Upper lobe of left lung (tissue), 4 donors: ENCODE measurements around the gene YAF2.

ENCODE experiments used
- POLR2A ChIP-seq, 4 donors: fragments of 450-650 bp; IDR thresholded peaks; one replicate each; pipeline ENCODE4 v1.5.1; 2016 to 2017; ENCODE audit warnings: antibody characterized with exemption in 4 of 4, mild to moderate bottlenecking in 2 of 4
- TF ChIP-seq, protein P1 (sequence below), 6 experiments: fragments of 450-650 bp in 4 of 6; fragments of 200-600 bp in 2 of 6; sonication (generic) in 2 of 6; IDR thresholded peaks; one replicate each; pipeline ENCODE4 v1.5.1; 2016 to 2019; ENCODE audit warnings: antibody characterized with exemption in 6 of 6

DNA sequence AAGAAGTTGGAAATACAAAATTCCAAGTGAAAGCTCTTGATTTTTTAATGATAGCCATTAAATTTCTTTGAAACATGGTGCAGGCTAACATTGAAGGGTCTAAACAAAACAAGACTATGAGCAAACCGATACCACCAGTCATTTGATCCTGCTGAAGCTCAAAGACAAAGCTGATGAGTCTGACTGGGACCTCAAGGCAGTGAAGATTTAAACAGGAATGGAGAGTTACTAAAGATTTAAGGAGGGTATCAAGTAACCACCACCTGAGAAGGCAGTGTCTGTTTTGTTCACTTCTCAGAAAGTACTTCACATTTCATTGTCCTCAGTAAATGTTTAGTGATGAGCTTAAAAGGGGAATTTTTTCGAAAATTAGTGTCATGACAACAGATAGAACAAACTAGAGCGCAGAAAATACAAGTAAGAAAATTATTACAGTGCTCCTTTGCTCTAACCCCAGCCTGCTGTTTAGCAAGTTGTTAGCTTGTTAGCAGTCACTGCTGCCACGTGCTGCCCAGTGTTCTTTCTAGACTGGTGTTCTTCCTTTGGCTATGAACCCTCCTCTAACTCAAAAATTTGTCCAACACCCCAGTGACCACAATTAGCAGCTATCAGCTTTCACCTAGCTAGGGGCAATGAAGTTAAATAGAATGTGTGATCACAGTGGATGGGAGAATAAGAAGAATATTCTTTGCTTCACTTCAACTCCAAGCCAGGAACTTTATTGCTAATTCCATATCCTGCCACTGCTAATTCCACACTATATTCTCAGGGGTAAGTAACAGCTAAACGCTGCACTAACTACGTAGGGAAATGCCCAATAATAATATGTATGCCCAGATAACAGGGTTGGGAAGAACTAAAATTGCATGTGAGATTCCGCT lies 41.1 kb downstream of the YAF2 start:
- no peak for TF ChIP-seq POLR2A (IDR thresholded peaks at IDR 0.05)
- TF ChIP-seq, protein P1, sequence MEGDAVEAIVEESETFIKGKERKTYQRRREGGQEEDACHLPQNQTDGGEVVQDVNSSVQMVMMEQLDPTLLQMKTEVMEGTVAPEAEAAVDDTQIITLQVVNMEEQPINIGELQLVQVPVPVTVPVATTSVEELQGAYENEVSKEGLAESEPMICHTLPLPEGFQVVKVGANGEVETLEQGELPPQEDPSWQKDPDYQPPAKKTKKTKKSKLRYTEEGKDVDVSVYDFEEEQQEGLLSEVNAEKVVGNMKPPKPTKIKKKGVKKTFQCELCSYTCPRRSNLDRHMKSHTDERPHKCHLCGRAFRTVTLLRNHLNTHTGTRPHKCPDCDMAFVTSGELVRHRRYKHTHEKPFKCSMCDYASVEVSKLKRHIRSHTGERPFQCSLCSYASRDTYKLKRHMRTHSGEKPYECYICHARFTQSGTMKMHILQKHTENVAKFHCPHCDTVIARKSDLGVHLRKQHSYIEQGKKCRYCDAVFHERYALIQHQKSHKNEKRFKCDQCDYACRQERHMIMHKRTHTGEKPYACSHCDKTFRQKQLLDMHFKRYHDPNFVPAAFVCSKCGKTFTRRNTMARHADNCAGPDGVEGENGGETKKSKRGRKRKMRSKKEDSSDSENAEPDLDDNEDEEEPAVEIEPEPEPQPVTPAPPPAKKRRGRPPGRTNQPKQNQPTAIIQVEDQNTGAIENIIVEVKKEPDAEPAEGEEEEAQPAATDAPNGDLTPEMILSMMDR (IDR thresholded peaks at IDR 0.05) = no peak
